Activated CD8-positive, alpha-beta memory T cell treated with anti-CD3 and anti-CD28 coated beads for 1 hour (primary cell): ENCODE results near the gene CEACAM21.

Experiments used
- DNase-seq, 2 donors: peaks; one replicate each; pipeline ENCODE4 v3.0.0-alpha.2; 2020; ENCODE audit warnings: low read depth in 1 of 2; ENCODE audit errors: extremely low read depth in 1 of 2

CEACAM21 gene

DNA sequence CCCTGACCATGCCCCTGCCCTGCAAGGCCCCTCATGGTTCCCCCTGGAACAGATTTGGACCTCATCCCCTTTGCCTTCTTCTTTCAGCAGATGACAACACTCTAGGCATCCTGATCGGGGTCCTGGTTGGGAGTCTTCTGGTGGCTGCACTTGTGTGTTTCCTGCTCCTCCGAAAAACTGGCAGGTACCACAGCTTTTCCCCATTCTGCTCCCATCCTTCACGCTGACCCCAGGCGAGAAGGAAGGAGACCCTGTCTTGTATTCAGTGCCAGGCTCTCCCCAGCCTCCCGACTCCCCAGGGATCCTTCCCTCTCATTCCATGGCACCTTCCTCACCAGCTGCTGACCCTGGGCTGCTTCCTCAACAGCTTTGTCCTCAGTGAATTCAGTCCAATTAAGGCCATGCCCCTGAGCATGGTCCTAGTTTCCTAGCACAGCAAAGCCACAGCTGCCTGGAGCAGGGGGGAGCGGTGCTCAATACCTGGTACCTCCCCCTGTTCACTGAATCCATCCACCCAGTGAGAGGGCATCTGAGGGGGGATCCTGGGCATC, 8.4 kb downstream of the CEACAM21 start:
- no peak for DNase-seq

DNA sequence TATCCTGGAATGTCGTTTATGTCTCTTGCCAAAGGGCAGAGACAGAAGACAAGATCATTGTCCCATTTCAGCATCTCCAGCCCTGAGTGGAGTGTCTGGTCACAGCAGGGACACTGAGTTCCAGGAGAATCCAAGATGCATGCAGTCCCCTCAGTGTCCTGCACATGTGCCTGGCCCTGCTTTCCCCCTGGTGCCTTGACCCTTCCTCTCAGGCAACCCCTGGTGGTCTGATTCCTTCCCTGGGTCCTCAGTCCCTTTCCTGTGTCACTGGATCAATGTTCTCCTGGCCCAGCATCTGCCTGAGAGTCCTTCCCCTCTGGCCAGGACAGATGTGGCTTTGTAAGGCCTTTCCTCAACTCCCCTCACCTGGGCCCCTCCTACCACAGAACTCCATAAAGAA, 9.0 kb downstream of the CEACAM21 start:
- no peak for DNase-seq

DNA sequence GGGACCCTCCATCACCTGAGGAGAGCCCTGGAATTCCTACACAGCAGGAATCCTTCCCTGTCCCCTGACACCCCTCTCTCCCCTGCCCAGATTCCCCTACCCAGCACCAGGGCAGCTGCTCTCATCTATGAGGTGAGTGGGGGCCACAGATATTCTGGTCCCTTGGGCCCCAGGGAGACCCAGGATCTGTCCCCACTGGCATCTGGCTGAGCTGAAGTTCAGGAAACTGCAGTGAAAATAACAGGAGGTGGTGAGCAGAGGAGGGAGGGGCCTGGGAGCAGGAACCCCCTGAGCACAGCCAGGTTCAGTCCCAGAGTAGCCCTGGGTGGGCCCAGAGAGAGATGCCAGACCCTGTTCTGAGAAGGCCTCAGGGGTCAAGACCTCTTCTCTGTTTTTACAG, 10.1 kb downstream of the CEACAM21 start:
- no peak for DNase-seq

DNA sequence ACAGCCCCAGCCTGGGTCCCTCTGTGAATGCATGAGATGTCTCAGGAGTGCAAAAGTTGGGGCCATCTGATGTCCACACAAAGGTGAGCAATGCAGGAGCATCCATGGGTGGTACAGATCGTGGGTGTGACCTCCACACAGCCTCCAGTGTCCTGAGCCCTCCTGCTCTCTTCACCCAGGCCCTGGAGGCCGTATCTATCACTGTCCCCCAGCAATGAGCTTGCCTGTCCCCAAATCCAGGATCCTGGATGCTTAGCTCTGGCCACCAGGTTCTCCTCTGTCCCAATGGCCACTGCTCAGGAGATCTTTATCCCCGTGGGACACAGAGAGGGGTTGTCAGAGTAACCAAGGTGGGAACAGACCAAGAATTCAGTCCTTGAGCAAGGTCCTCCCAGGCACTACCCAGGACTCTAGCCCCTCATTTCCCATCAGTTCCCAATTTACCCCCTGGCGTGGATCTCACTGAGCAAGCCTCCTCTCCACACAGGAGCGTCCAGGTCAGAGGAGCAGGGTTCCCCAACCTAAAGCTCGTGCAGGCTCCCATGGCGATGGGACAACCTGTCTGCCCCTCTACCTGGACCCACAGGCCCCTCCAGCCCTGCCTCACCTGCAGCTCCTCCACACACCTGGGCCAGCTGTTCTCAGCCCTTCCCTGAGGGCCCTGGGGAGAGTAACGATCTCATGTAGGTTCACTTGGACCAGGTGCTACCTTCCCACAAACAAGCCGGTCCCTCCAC, 11.3 kb downstream of the CEACAM21 start:
- no peak for DNase-seq

DNA sequence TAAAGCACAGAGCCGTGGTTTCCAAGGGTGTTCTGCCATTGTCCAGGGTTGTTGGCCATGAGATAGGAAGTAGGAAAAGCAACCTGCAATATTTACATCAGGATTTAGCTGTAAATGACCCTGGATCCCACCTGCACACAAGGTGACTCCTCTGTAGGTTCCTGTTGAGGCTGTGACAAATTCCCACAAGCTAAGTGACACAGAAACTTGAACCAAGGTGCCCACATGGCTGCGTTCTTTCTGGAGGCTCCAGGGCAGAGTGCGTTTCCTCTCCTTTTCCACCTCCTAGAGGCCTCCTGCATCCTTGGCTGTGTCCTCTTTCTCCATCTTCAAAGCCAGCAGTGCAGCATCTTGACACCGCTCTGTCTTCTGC, 11.9 kb downstream of the CEACAM21 start:
- DNase-seq = no peak

DNA sequence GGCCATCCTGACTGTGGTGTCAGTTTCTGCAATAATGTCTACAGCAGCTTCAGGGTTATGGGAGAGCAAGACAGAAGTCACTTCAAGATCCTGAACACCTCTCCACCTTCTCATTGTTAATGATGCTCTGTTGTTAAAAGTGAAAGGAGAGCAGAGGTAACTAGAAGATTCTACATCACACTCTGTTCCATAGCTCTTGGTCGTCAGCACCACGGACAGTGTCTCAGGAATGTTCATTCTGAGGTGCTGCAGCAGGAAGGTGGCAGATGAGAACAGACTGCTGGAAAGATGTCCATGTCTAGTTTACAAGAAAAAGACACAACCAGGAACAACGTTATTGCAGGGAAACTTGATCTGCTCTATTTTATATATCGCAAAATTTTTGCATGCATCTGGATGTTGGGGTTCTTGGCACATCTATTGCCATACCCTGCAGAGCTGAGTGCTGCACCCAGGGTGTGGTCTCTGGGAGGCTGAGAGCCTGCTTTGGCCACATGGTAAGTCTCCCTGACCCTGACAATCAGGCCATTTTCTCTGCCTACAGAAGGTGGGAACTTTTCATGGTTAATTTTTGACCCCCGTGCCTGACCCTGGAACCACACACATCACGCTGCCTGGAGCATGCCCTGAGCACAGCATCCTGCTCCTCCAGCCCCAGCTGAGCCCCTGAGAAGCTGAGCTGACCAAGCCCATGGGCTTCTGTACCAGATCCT, 12.7 kb downstream of the CEACAM21 start:
- DNase-seq = no peak

DNA sequence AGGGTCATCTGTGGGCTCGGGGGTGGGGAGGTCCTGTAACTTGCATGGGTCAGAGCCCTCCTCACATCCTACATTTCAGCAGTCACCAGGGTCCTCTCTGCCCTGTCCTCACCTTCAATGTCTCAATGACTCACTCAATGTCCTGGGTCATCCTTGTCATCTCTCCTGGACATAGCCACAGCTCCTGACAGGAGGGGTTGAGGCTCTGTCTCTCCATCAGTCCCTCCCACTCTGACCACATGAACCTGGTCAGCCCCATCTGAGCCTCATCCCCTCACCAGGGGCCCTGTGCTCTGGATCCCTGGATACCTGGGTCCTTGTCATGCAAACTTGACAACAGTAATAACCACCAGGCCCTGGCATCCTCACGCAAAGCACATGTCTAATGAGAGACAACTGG, 13.4 kb downstream of the CEACAM21 start:
- no peak for DNase-seq

DNA sequence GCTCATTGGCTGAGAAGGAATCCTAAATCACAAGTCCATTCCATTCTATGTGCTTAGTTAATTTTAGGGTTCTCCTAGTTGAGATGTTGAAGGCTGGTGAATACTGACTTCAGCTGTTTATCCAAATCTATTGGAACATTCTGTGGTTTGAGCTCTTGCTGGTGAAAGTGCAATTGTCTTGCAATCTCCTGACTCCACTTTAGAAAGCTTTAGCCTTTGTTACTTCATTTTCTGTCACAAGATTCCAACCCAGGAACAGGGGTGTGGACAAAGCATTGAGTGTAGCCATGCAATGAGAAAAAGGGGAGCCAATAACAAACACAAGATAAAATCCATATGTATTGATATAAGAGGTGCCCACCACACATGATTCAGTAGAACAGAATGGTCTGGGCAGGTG, 15.0 kb downstream of the CEACAM21 start:
- DNase-seq = no peak

DNA sequence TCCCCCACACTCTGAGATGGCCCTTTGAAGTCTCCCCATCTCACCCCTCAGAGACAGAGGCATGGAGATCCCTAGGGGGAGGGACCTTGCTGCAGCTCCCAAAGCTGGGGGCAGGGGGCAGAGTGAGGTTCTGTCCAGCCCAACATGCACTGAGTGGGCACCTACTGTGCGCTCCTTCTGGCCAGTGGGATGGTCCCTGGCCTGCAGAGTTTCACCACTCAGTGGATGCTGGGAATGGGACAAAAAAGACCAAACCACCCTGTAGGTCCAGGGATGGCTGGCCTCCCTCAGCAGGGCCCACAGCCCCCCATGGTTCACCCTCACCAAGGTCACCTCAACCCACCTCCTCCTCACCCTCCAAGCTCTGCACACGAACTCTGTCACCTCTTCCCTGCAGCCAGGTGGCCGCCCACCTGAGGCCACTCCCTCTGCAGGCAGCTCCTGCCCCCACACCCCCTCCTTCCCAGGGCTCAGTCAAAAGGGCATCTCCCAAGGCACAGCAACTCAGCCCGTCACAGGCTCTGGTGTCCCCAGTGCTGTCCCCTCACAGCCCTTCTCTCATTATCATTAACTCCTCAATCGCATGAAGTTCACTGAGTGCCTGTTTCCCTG, 16.1 kb downstream of the CEACAM21 start:
- no peak for DNase-seq

DNA sequence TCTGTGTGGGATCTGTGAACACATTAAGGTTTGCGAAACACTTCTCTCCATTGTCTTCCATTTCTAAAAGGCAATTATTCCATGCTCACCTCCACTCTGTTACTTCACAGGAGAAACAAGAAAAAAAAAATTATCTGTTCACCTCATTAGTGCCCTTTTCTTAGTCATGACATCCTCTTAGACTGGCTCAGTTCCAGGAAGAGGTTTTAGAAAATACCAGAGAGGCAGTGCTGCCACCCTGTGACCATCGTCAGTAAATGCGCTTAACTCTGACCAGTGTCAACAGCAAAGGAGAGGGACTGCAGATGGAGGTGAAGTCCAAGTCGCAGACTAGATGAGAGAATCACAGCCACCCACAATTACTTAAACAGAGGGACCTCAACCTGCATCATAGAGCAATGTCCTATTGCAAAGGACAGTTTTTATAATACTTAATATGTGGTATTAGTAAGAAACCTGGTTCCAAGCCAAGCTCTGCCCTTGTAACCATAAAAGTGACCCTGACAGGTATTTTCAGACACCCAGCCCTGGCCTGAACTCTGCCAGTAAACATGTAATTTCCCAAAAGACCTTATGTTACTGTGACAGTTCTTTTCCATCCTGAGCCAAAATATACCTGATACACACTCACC, 19.4 kb downstream of the CEACAM21 start:
- DNase-seq = peak in 1 of 2 donors; percentile 43

DNA sequence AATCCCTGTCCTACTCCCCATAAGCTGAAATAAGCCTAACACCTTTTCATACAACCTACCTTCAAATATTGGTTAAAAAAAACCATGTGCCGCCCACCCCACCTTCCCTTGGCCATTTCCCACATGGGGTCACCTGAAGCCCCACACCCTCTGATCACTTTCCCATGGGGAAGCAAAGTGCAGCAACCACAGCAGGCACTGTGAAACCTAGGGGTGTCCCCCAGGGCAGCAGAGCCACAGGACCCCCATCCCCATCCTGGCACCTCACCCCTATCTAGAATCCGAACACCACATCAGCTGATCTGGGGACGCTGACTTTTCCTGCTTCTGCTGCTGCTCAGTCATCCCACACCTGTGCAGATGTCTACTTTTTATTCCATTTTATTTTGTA, 19.9 kb downstream of the CEACAM21 start:
- no peak for DNase-seq

DNA sequence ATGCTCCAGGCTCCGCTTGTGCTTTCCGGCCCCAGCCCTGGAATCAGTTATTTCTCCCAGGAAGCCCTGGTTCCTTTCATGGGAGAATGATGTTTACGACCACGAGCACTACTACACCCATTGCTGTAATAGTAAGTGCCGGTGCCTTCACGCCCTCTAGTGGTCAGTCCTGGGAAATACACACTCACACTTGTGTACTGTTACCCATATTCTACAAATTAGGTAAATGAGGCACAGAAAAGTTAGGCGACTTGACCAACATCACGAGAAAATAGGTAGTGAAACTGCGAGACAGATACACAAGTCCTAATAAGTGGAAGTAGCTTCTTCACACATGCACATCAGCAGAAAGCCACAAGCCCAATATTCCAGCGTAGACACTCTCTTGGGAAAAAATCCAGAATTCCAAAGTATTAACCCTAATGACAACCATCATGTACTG, 21.7 kb downstream of the CEACAM21 start:
- DNase-seq = peak; percentile 41 to 44

DNA sequence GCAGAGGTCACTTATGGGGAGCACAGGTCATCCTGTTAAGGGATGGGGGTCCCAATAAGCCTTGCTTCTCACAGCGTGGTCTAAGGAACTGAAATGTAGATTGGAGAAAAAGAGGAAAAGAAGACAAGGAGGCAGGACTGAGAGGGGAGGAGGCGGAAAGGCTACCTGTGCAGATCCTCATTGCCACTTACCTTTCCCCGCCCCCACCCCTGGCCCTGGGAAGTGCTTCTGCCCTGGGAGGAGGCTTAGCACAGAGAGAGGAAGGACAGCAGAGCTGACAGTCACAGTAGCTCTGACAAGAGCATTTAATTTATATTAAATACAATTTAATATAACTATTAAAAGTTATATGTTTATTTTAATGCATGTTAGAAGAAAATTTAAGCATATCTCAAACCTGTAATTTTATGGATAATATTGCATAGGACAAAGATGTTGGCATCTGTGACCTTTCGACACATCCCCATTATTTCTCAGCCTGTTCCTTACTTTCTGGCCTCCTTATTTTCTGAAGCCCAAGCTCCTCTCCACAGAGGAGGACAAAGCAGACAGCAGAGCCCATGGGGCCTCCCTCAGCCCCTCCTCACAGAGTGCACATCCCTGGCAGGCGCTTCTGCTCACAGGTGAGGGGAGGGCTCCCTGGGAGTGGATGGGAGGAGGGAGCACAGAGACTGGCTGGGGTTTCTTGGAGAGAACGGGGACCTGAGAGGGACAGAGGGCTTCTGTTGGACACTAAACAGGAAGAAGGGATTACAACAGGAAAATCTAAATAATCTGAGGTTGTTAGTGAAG, 23.4 kb downstream of the CEACAM21 start:
- DNase-seq = no peak

DNA sequence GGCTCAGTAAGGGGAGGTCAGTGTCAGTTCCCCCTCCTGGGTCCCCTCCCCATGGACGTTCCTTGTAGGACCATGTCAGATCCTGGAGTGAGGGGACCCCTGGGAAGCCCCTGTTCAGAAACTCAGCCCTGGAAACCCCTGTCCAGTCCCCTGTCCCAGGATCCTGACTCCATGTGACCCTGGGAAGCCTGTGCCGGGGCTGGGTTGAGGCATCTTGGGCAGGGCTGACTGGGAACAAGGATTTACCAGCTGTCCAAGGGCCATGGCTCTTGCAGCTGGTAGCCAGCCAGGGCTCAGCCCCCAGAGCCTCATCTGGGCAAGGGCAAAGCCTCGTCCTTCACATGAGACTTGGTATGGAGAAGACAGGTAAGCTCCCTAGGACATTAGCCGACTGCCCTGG, 25.8 kb downstream of the CEACAM21 start:
- DNase-seq = no peak

DNA sequence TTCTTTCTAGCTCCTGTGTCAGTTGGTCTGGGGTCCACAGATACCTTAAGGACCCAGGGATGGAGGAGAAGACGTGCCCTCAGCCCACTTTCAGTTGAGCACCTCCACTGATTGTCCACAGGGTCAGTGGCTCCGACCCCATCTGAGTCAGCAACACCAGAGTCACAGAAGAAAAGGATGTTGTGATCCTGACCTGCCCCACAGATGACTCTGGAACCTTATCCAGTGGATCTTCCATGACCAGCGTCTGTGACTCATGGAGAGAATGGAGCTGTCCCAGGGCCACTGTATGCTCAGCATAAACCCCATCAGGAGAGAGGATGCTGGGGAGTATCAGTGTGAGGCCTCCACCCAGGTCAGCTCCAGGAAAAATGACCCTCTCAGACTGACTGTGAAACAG, 28.9 kb downstream of the CEACAM21 start:
- DNase-seq = no peak

DNA sequence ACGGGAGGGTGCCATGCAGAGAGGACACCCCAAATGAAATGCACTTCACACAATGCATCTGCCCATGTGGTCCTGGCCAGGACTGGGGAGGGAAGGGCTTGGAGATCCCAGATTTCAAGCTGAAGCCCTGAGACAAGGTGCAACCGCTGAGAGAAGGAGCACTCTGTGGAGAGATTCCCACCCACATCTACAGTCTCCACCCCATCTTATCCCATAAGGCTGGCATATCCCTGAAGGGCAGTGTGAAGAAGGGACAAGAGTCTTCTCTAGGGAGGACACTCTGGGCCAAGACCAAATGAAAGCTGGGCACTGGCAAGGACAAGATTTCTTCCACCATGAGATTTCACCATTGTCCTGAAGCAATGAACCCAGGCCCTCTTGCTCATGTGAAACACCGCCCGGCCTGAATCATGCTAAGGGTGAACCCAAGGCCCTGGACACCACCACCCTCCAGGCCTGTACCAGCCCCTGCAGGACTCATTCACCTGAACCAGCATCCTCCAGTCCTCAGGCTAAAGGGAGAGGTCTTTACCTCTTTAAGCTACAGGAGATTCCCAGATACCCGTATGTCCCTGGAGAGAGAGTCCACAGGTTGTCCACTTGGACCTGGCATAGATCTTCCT, 30.4 kb downstream of the CEACAM21 start:
- DNase-seq = no peak

DNA sequence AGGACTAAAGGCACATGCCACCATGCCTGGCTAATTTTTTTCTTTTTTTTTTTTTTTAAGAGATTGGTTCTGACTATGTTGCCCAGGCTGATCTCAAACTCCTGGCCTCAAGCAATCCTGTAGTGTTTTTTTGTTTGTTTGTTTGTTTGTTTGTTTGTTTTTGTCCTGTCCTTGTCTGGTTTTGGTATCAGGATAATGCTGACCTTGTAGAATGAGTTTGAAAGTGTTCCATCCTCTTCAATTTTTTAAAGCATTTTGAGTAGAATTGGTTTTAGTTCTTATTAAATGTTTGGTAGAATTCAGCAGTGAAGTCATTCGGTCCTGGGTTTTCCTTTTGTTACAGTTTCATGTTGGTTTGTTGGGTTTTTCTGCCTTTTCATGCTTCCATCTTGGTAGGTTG, 31.7 kb downstream of the CEACAM21 start:
- DNase-seq = no peak

DNA sequence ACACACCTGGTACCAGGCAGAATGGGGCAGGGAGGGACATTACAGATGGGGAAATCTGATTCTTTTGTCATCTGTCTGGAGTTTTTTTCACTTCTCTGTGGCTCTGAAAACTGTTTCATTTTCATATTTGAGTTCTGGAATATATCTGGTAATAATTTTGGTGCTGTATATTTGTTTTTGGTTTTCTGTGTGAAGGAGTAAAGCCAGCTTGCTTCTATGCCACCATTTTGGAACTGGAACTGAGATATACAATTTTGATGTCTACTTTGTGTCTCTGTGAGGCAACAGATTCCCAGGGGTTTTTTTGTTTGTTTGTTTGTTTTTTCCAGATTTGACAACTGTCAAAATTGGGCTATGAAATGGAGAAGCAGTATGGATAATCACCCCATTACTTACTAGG, 34.8 kb downstream of the CEACAM21 start:
- DNase-seq = no peak

DNA sequence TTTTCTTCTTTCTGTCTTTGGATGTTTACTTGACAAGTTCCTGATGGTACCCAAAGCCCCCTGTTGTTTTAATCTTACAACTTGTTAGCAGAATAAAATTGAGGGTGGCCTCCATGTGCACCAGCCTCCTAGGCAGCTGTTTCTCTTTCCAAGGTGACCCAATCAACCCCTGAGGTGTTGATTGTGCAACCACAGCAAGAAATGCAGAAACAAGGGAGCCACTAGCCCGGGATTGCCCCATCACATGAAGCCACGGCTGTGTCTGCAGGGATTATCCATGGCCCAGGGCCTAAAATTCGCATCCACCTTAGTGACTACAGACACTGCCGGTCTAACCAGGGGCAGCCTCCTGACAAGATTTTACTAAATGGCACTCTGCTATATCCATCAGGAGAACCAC, 36.5 kb downstream of the CEACAM21 start:
- DNase-seq = no peak

DNA sequence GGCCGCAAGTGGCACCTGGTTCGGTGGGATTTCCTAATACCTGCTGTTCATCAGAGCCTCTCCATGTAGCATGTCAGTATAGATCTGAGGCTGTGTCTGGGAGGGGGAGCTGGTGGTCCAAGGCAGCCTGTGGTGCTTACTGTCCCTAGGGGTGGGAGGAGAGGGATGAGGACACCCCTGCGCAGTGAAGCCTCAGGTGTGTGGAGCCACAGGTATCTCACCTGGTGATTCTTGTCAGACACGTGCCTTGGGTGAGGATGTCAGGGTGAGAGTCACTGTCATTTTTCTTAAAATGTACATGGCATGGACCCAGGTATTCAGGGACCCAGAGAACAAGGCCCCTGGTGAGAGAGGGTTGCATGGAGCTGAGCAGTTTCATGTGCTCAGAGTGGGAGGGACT, 39.2 kb downstream of the CEACAM21 start:
- DNase-seq = no peak
